ENCODE data around the gene TBC1D7. TPM values are rescaled to one million over a fixed set of nuclear protein-coding genes. Genes with fewer than 3 reads are reported as not detected.

Gene TBC1D7
- total RNA-seq, 1 experiment from 2014 or later = 32.1 TPM

GRCh38 chr6:13351271-13351670 is 22.9 kb upstream of the TBC1D7 start:
- no TSS peak for BruUV-seq (replicated peaks)
- intact Hi-C loops (cut with micrococcal nuclease; ENCODE audit: unreplicated experiment) = no loop called here
- POLR2A ChIA-PET (ENCODE audit: low non-redundant PET) = no interaction called here

GRCh38 chr6:13349811-13350506 is 21.6 kb upstream of the TBC1D7 start:
- DNase-seq (ENCODE audit: low spot score) = no peak
- BruUV-seq (replicated peaks) = no TSS peak
- ChIA-PET POLR2A (ENCODE audit: low non-redundant PET) (no interaction called here), CTCF (no interaction called here)
- Histone ChIP-seq H3K36me3 (ENCODE audit: insufficient read depth, low read length, poor library complexity, severe bottlenecking) (no peaks in the 10 kb centered on the region), H3K4me3 (ENCODE audit: low read depth, low read length, poor library complexity, severe bottlenecking) (no peak overlapping the region), H3K4me1 (ENCODE audit: insufficient read depth, low read length, poor library complexity, severe bottlenecking) (no peaks in the 10 kb centered on the region), H3K27me3 (replicated peaks; ENCODE audit: insufficient read depth, low read depth, low read length, poor library complexity) (no peaks in the 10 kb centered on the region), H3K27ac (ENCODE audit: low read depth, low read length, poor library complexity, severe bottlenecking) (no peak overlapping the region), H3K9me3 (ENCODE audit: low read depth, low read length, poor library complexity, severe bottlenecking) (no peaks in the 10 kb centered on the region)
- intact Hi-C loops (cut with micrococcal nuclease; ENCODE audit: unreplicated experiment) = no loop called here
- no peak for TF ChIP-seq EZH2 (IDR thresholded peaks at IDR 0.05; ENCODE audit: borderline replicate concordance, low read depth, low read length, poor library complexity, severe bottlenecking)
- no peak for TF ChIP-seq CTCF (conservative IDR thresholded peaks at IDR 0.05; ENCODE audit: low read depth, low read length)

More at GRCh38 chr6:13351271-13351670, 22.9 kb upstream of the TBC1D7 start:
- no peaks in the 10 kb centered on the region for H3K36me3 ChIP-seq (ENCODE audit: insufficient read depth, low read length, poor library complexity, severe bottlenecking)
- H3K27ac ChIP-seq (ENCODE audit: low read depth, low read length, poor library complexity, severe bottlenecking) = no peak overlapping the region
- H3K4me3 ChIP-seq (ENCODE audit: low read depth, low read length, poor library complexity, severe bottlenecking) = no peak overlapping the region
- H3K9me3 ChIP-seq (ENCODE audit: low read depth, low read length, poor library complexity, severe bottlenecking) = no peaks in the 10 kb centered on the region
- DNase-seq (ENCODE audit: low spot score) = no peak
- H3K4me1 ChIP-seq (ENCODE audit: insufficient read depth, low read length, poor library complexity, severe bottlenecking) = no peaks in the 10 kb centered on the region
- TF ChIP-seq EZH2 (IDR thresholded peaks at IDR 0.05; ENCODE audit: borderline replicate concordance, low read depth, low read length, poor library complexity, severe bottlenecking) (no peak), CTCF (conservative IDR thresholded peaks at IDR 0.05; ENCODE audit: low read depth, low read length) (no peak)
- no peaks in the 10 kb centered on the region for H3K27me3 ChIP-seq (replicated peaks; ENCODE audit: insufficient read depth, low read depth, low read length, poor library complexity)
- CTCF ChIA-PET = no interaction called here

- Histone ChIP-seq H3K36me3 (ENCODE audit: insufficient read depth, low read length, poor library complexity, severe bottlenecking) (no peaks in the 10 kb centered on the region), H3K27me3 (replicated peaks; ENCODE audit: insufficient read depth, low read depth, low read length, poor library complexity) (no peaks in the 10 kb centered on the region), H3K4me3 (ENCODE audit: low read depth, low read length, poor library complexity, severe bottlenecking) (no peak overlapping the region), H3K27ac (ENCODE audit: low read depth, low read length, poor library complexity, severe bottlenecking) (no peak overlapping the region), H3K4me1 (ENCODE audit: insufficient read depth, low read length, poor library complexity, severe bottlenecking) (no peaks in the 10 kb centered on the region), H3K9me3 (ENCODE audit: low read depth, low read length, poor library complexity, severe bottlenecking) (no peaks in the 10 kb centered on the region)
- BruUV-seq (replicated peaks) = no TSS peak
- ChIA-PET CTCF (no interaction called here), POLR2A (ENCODE audit: low non-redundant PET) (no interaction called here)
- intact Hi-C loops (cut with micrococcal nuclease; ENCODE audit: unreplicated experiment) = no loop called here
- TF ChIP-seq CTCF (conservative IDR thresholded peaks at IDR 0.05; ENCODE audit: low read depth, low read length) = no peak
- no peak for TF ChIP-seq EZH2 (IDR thresholded peaks at IDR 0.05; ENCODE audit: borderline replicate concordance, low read depth, low read length, poor library complexity, severe bottlenecking)
- DNase-seq (ENCODE audit: low spot score) = no peak
Measured at GRCh38 chr6:13348334-13349113, 20.2 kb upstream of the TBC1D7 start.

All from A673 (cell line).